HG02623 (cell line): ENCODE data around the gene CYP1A1.
"Not testable (repeated sequence)": the region's sequence is repeated elsewhere in the genome, so short reads cannot be mapped to it uniquely, and the experiment has no call there.

Experiments
- ATAC-seq: cut with Tn5 transposase; IDR thresholded peaks from one replicate; pipeline ENCODE4 v1.9.1; 2021; ENCODE audit warnings: moderate library complexity; ENCODE audit not compliant: unreplicated experiment

The CYP1A1 gene

DNA sequence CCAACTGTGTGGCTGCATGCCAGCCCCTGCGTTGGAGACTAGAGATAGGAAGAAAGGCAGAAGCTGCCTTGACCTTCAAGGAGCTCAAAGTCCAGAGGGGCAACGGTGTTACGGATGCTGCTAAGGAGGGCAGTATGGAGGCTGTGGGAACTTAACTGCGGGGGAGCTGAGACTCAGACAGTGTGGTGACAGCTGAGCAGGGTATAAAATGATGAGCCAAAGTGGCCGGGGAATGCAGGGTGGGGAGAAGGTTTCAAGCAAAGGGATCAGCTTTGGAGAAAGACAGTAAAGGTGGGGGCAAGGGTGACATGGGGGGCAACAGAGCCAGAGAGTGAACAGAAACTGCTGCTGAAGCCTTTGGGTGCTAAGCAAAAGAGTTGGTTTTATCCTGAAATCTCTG lies 17.1 kb upstream of the CYP1A1 start:
- ATAC-seq = no peak

DNA sequence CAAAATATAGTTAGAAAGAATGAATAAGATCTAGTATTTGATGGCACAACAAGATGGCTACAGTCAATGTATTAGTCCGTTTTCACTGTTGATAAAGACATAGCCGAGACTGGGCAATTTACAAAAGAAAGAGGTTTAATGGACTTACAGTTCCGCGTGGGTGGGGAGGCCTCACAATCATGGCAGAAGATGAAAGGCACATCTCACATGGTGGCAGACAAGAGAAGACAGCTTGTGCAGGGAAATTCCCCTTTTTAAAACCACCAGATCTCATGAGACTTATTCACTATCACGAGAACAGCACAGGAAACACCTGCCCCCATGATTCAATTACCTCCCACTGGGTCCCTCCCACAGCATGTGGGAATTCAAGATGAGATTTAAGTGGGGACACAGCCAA lies 12.9 kb upstream of the CYP1A1 start:
- ATAC-seq = not testable (repeated sequence)

DNA sequence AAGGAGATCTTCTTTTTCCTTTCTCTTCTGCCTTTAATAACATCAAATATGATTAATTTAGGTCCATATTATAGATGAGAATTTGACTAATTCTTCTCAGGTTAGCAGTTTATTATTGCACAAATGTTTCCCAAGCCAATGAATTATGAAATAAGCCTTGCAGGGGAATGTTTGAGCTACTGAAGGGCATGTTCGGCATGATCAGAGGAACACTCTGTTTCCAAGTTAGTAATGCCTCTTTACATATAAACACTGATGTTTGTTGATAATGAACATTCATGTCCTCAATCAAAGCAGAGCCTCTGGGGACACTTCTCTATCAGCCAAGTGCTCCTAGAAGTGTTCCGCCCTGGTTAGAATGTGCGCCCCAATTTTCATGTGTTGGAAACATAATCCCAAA lies 10.0 kb upstream of the CYP1A1 start:
- no peak for ATAC-seq

DNA sequence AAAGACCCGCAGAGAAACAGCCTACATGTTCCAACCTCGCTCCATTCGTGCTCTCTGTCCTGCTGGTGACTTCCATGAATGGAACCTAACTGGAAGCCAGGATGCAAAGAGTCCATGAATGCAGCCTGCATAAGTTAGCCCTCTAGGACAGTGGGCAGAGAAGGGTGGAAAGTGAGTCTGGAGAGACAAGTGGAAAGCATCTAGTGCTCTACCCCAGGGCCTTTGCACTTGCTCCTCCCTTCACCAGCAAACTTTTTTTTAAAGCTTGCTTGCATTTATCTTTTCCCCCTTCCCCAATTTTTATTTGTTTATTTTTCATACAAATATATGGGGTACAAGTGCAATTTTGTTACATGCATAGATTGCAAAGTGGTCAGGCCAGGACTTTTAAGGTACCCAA lies 7.9 kb upstream of the CYP1A1 start:
- no peak for ATAC-seq

DNA sequence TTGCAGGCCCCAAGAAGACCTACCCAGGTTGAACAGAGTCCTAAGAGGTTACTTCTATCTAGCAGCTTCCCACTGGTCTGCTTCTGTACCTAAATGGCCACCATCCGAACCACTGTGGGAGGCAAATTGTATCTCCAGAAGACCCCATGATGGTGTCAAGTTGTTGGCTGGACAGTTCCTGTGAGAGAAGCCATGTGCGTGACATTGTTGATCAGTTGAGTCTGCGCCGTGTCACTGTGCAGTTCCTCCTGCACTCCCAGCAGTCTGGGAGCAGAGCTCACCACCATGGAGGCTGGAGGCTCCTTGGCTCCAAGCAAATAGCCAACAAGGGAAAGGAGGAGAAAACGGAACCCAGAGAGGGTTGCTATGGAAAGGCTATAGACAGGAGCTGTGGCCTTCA lies 7.5 kb upstream of the CYP1A1 start:
- ATAC-seq = no peak

DNA sequence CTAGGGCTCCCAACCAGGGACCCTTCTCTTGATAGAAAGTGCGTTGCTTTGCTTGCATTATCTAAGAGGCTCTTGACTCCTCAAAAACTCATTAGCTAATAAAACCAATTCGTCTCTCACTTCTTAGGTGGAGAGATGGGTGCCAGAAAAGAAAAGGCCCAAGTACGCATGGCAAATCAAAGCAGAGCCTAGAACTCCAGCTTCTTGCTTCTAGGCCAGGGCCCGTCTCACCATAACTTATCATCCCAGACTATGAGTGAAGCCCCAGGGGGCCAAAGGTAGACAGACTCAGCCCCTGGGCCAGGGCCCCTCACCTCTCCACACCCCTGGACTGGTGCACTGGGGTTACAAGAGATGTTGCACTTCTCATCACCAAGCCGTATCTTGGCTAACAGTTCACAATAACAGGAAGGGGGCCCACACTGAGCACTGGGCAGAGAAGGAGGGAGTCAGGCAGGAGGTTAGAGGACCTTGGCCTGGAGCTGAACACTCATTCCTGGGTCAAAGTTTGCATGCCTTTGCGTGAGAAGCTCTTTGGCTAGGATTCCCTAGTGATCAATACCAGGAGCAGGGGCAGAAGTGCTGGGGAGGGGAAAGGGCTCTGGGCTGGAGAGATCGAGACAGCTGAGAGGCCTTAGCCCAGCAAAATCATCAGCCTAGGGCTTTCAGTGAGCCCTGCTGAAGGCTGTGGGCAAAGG lies 5.4 kb upstream of the CYP1A1 start:
- no peak for ATAC-seq

DNA sequence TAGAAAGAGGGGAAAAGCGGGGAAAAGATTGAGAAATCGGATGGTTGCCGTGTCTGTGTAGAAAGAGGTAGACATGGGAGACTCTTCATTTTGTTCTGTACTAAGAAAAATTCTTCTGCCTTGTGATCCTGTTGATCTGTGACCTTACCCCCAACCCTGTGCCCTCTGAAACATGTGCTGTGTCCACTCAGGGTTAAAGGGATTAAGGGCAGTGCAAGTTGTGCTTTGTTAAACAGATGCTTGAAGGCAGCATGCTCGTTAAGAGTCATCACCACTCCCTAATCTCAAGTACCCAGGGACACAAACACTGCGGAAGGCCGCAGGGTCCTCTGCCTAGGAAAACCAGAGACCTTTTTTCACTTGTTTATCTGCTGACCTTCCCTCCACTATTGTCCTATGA lies 4.0 kb upstream of the CYP1A1 start:
- not testable (repeated sequence) for ATAC-seq

DNA sequence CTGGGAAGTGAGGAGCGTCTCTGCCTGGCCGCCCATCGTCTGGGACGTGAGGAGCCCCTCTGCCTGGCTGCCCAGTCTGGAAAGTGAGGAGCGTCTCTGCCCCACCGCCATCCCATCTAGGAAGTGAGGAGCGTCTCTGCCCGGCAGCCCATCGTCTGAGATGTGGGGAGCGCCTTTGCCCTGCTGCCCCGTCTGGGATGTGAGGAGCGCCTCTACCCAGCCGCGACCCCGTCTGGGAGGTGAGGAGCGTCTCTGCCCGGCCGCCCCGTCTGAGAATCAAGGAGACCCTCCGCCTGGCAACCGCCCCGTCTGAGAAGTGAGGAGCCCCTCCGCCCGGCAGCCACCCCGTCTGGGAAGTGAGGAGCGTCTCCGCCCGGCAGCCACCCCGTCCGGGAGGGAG lies 3.4 kb upstream of the CYP1A1 start:
- ATAC-seq = not testable (repeated sequence)

DNA sequence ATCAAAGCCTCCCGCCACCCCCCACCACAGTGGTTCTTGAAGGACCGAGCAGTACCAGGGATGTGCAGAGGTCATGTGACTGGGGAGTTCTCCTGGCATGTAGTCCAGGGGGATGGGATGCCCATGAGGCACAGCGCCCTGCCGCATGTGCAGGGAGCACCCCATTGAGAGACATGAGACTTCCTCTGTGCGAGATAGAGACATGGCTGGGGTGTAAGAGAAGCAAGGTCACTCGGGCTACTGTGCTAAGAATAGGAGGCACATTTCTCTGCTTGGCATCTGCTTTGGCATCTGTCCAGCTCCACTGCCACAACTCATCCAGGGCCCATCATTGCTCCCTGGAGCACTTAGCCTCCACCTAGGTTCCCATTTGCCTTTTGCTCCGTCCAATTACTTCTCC lies 2.4 kb upstream of the CYP1A1 start:
- no peak for ATAC-seq

DNA sequence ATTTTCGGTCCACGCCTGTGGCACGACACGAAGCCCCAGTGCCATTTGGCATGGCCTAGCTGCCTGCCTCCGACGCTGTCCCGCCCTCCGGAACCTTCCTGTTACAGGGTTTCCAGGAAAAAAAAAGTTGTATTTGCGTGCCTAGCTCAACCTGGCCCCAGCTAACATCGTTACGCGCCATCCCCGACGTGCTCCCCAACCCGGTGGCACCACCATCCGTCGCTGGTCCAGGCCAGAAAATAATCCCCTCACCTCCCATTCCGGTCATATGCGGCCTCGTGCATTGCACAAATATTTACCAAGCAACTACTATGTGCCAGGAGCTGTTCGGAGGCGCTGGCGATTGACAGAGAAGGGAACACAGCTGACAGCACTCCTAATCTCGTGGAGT lies 1.4 kb upstream of the CYP1A1 start:
- no peak for ATAC-seq

DNA sequence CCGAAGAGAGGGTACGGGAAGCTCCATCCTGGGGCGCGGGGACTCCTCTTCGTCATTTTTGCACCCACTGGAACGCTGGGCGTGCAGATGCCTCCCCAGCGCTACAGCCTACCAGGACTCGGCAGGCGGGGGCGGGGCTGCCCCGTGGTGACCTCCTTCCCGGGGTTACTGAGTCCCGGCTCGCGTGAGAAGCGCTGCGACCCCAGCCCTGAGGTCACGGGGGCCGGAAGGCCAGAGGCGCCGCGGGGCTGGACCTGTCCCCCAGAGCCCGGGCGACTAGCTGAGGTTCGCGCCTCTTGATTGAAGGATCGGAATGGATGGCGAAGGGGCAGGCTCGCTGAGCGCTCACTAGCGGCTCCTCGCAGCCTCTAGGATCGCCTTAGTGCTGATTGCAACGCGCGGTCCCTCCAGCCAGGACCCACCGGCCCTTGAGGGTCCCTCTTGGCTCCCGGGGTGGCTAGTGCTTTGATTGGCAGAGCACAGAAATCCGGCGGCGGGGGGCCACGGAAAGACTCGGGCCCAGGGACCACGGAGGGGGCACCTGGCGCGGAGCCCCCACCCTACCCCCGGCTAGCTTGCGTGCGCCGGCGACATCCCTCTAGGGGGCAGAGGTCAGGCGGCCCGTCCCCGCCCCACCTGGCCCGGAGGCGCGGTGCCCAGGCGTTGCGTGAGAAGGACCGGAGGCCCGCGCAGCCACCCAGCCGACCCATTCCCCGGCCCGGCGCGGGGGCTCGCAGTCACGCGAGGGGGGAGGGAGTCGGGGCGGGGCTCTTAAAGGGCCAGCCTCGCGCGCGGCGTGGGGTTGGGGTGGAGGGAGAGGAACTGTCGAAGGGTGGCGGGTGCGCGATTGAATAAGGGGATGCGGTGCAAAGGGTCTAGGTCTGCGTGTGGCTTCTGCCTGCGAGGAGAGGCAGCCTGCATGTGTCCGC lies 781 bp upstream of the CYP1A1 start:
- no peak for ATAC-seq

DNA sequence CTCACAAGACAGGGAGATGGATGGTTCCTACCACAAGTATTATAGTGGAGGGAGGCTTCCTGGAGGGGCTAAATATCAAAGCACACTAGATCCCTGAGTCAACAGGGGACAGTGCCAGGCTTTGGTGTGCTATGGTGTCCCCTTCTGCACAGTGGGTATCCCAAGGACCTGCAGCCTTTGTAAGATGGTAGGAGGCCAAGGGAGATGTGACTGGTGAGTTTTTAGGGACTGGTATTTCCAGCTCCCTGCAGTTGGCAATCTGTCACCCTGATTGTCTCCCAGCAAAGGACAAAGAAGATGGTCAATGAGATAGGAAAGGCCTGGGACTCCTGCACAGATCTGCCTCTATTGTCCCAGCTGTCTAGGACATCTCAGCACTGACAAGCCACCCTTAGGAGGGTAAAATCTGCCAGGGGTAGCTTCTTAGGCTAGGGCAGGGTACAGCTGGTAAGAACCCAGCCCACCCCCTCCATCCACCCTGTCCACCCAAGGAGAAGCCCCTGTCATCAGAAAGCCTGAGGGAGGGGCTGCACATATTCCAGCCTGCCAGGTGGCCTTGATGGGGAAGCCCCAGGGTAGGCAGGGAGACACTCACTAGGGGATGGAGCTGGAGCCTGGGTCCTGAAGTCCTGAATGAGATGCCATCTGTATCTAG lies 631 bp downstream of the CYP1A1 start:
- ATAC-seq = no peak

DNA sequence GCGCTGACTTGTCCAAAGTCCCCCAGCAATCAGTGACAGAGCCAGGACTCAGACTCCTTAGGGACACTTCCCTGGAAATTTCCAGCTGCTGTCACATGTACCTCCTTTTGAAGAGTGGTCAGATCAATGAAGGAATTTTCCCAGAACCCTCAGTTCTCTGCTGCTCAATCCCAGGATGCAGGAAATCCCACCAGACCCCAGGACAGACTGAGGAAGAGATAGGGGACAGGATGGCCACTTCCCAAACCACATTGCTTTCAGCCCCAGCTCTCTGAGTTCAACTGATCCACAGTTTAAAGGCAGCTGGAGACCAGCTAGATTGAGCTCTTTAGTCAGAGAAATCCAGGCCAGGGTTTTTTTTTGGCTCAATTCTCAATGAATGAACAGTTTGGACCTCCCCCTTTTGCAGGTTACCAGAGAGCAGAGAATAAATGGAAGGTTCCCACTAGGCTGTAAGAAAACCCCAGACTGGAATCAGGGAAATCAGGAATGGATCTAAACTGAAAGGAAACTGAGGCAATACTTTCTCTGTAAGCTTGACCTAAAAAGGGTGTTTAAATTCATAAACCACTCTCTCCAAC lies 1.5 kb downstream of the CYP1A1 start:
- no peak for ATAC-seq

DNA sequence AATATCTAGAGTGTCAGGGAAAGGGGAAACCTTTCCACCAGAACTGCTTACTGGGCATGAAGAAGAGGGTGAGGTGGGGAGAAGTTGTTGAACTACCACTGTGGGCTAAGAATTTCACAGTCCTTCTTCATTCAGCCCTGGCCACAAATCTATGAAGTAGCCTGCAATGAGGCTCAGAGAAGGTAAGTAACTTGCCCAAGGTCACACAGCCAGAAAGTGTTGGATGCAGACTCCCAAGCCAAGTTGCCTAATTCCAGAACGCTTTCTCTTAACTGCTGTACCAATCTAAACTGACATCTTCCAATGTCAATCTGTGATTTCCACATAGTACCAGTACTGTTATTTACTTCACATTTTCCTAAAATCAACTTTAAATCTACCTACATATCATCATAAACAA lies 2.1 kb downstream of the CYP1A1 start:
- no peak for ATAC-seq

DNA sequence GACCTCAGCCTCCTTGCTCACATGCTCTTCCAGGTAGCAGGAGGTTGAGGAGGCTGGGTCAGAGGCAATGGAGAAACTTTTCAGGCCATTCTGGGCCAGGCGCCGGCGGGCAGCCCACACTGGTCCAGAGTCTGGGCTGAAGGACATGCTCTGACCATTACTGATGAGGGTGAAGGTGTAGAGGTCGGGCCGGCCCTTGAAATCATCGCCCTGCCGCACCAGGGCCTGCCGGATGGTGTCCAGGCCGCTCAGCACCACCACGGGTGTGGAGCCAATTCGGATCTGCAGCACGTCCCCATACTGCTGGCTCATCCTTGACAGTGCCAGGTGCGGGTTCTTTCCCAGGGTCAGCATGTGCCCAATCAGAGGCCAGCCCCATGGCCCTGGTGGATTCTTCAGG lies 2.7 kb downstream of the CYP1A1 start:
- ATAC-seq = no peak

DNA sequence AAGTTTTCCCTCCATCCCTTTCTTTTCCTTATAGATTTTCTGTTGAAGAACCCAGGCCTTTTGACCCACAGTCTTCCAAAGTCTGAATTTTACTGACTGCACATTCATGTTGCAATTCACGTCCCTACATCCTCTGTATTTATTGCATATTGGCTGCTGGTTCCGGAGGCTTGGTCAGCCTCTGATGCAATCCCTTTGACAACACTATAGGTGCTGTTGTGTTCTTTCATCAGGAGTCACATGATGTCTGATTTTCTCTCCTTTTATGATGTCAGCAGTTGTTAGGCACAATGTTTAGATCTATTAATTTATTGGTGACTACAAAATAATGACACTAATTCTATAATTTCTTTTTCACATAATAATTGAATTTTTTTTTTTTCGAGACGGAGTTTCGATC lies 8.7 kb downstream of the CYP1A1 start:
- no peak for ATAC-seq

DNA sequence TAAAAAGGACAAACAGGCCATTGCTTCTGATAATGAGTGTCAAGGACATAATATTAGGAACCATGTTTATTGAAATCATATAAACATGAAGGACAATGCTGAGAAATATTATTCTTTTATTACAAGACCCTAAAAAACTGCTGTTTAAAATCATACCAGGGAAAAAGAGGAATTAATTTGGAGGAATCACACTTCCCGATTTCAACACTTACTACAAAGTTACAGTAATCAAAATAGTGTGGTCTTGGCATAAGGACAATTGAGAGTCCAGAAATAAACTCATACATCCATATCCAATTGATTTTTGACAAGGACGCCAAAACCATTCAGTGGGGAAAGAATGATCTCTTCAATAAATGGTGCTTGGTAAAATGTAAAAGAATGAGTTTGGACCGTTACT lies 13.0 kb downstream of the CYP1A1 start:
- no peak for ATAC-seq

DNA sequence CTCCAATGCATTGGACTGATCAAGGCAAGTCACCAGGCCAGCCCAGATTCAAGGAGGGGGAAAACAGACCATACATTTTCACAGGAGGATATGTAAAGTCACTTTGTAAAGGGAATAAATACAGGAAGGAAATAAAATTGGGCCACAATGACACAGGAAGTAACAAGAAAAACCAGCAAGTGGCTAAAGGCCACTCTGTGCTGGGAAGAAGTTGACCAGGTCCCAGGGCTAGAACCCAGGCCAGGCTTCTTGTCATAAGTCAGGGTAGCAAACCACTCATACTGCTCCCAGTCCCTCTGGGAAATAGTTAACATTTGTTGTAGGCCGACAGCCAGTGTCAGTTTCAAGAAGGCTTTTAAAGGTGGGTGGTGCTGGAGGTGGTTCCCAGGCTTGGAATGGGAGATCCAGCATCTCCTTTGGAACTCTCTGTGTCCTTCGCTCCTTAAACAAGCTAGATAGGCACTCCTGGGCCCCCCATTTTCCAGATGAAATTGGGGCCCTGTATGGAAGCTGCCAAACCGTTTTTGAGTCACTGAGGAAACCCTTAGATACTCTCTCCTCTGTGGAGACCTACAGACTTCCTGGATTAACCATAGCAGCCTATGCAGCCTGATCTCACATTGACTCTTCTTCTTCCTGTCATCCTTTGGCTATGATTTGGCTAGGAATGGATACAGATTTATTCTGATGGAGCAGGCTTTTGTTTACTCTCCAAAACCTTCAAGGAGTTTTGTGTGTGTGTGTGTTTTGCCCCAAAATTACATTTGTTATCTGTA lies 14.8 kb downstream of the CYP1A1 start:
- no peak for ATAC-seq

DNA sequence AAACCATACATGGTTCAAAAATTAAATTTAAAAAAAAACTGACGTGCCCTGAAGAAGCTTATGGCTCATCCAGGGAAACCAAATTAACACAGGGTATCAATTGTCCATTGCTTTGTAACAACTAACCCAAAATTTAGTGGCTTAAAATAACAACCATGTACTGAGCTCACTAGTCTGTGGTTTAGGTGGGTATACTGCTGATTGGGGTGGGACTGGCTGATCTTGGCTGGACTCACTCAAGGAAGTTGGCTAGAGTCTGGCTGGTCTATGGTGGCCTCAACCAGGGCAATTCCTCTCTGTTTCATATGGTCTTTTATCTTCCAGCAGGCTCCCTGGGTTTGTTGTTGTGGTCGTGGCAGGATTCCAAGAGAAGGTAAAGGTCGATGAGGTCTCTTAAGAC lies 15.4 kb downstream of the CYP1A1 start:
- no peak for ATAC-seq

DNA sequence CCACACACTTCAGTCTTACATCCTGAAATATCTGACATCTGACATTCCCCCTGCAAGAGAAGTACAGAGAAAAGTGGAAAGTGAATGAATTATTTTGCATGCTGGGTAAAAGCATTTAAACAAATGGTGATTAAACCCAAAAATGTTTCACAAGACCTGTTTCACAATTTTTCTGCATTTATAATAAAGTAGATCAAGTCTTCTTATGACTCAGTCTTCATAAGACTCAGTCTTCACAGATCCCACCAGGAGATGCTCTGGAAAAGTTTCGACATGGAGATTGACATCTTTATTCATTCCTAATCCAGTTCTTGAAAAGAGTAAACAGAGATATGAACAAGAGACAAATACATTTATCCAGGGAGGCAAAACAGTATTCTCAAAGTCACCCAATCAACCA lies 16.3 kb downstream of the CYP1A1 start:
- ATAC-seq = no peak

DNA sequence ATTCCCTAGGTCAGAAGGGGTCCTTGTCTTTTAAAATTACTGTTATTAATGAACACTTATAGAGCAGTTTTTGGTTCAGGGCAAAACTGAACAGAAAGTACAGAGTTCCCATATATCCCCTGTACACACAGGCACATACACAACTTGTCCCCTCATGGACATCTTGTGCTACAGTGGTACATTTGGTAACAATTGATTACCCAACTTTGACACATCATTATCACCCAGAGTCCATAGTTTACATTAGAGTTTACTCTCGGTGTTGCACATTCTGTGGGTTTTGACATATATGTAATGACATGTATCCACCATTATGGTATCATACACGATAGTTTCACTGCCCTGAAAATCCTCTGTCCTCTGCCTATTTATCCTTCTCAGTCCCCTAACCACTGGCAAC lies 28.5 kb downstream of the CYP1A1 start:
- ATAC-seq = no peak
